Measurements from ENCODE around the gene MCF2L.
A peak's percentile ranks its signal among the peaks of the same experiment; 100 is the strongest.
"Not testable (repeated sequence)": the region's sequence is repeated elsewhere in the genome, so short reads cannot be mapped to it uniquely, and the experiment has no call there.

MCF2L gene

GRCh38 chr13:113049981-113050380 is 81.0 kb downstream of the MCF2L start:
- no peak for DNase-seq (ENCODE audit: low spot score)

- no peak for DNase-seq (ENCODE audit: low spot score)
These were observed 81.9 kb downstream of the MCF2L start for GRCh38 chr13:113050734-113051431.

- DNase-seq (ENCODE audit: low spot score): no peak
These were observed 82.6 kb downstream of the MCF2L start for GRCh38 chr13:113051641-113052040.

- no peak for DNase-seq (ENCODE audit: low spot score)
These were observed 83.2 kb downstream of the MCF2L start for GRCh38 chr13:113052206-113052605.

- DNase-seq (ENCODE audit: low spot score): no peak
These were observed 84.0 kb downstream of the MCF2L start for GRCh38 chr13:113052971-113053370.

GRCh38 chr13:113053376-113053775 is 84.4 kb downstream of the MCF2L start:
- DNase-seq (ENCODE audit: low spot score): no peak

GRCh38 chr13:113053801-113054604 is 85.0 kb downstream of the MCF2L start:
- DNase-seq (ENCODE audit: low spot score): no peak

- DNase-seq (ENCODE audit: low spot score): no peak
These were observed 88.1 kb downstream of the MCF2L start for GRCh38 chr13:113057084-113057483.

GRCh38 chr13:113057559-113057958 is 88.5 kb downstream of the MCF2L start:
- DNase-seq (ENCODE audit: low spot score): not testable (repeated sequence)

GRCh38 chr13:113058129-113058987 is 89.3 kb downstream of the MCF2L start:
- no peak for DNase-seq (ENCODE audit: low spot score)

- DNase-seq (ENCODE audit: low spot score): peak; percentile 27
These were observed 90.2 kb downstream of the MCF2L start for GRCh38 chr13:113058988-113059850.

GRCh38 chr13:113059891-113060290 is 90.9 kb downstream of the MCF2L start:
- DNase-seq (ENCODE audit: low spot score): no peak

- DNase-seq (ENCODE audit: low spot score): no peak
These were observed 91.7 kb downstream of the MCF2L start for GRCh38 chr13:113060557-113061270.

- no peak for DNase-seq (ENCODE audit: low spot score)
These were observed 92.2 kb downstream of the MCF2L start for GRCh38 chr13:113061271-113061625.

GRCh38 chr13:113061796-113062425 is 92.9 kb downstream of the MCF2L start:
- no peak for DNase-seq (ENCODE audit: low spot score)

- DNase-seq (ENCODE audit: low spot score): no peak
These were observed 93.7 kb downstream of the MCF2L start for GRCh38 chr13:113062691-113063090.

GRCh38 chr13:113063091-113063491 is 94.1 kb downstream of the MCF2L start:
- DNase-seq (ENCODE audit: low spot score): no peak

GRCh38 chr13:113064000-113064533 is 95.1 kb downstream of the MCF2L start:
- DNase-seq (ENCODE audit: low spot score): no peak

- no peak for DNase-seq (ENCODE audit: low spot score)
These were observed 95.8 kb downstream of the MCF2L start for GRCh38 chr13:113064534-113065405.
